GM23338 (cell line): ENCODE data around the gene CDHR4.

Experiments used
- CREB1 ChIP-seq: fragments of 250-450 bp; sonication (Bioruptor Pico); IDR thresholded peaks from 2 replicates; pipeline ENCODE4 v1.5.0; 2020; ENCODE audit warnings: low read depth, mild to moderate bottlenecking, moderate library complexity
- EZH2 ChIP-seq: fragments of 200-600 bp; sonication (generic); IDR thresholded peaks from one replicate; pipeline ENCODE4 v1.8.0; 2017; ENCODE audit warnings: antibody characterized with exemption, mild to moderate bottlenecking, low read depth; ENCODE audit not compliant: unreplicated experiment
- EZH2phosphoT487 ChIP-seq: fragments of 200-600 bp; sonication (generic); IDR thresholded peaks from one replicate; pipeline ENCODE4 v1.8.1; 2018; ENCODE audit warnings: antibody characterized with exemption; ENCODE audit not compliant: unreplicated experiment
- JUNB ChIP-seq: IDR thresholded peaks from one replicate; pipeline ENCODE4 v1.6.1; 2016; ENCODE audit warnings: antibody characterized with exemption; ENCODE audit not compliant: unreplicated experiment
- NANOG ChIP-seq: IDR thresholded peaks from 2 replicates; pipeline ENCODE4 v1.6.1; 2016; ENCODE audit warnings: antibody characterized with exemption, borderline replicate concordance
- POLR2AphosphoS5 ChIP-seq: IDR thresholded peaks from 2 replicates; pipeline ENCODE4 v1.6.1; 2016; ENCODE audit warnings: antibody characterized with exemption, low read depth
- STAT1 ChIP-seq: IDR thresholded peaks from one replicate; pipeline ENCODE4 v1.6.1; 2016; ENCODE audit warnings: antibody characterized with exemption; ENCODE audit not compliant: unreplicated experiment
- ZNF114 ChIP-seq: fragments of 250-450 bp; sonication (Bioruptor Pico); IDR thresholded peaks from 2 replicates; pipeline ENCODE4 v1.5.0; 2020; ENCODE audit warnings: mild to moderate bottlenecking, moderate library complexity
- ZNF331 ChIP-seq: fragments of 250-450 bp; sonication (Bioruptor Pico); IDR thresholded peaks from 2 replicates; pipeline ENCODE4 v1.5.0; 2020; ENCODE audit warnings: low read depth, mild to moderate bottlenecking, moderate library complexity
- TF ChIP-seq, protein P1 (sequence below), 2 experiments: fragments of 200-600 bp in 1 of 2; sonication (generic) in 1 of 2; conservative IDR thresholded peaks; 2 replicates each; pipeline versions ENCODE4 v1.5.1 to v1.6.1; 2016 to 2017; ENCODE audit warnings: antibody characterized with exemption in 2 of 2, low read depth in 2 of 2, mild to moderate bottlenecking in 2 of 2, moderate library complexity in 1 of 2
- TF ChIP-seq, protein P2 (sequence below): IDR thresholded peaks from one replicate; pipeline ENCODE4 v1.6.1; 2018; ENCODE audit warnings: antibody characterized with exemption; ENCODE audit not compliant: unreplicated experiment
- TF ChIP-seq, protein P3 (sequence below): IDR thresholded peaks from 2 replicates; pipeline ENCODE4 v1.6.1; 2016; ENCODE audit warnings: antibody characterized with exemption

DNA sequence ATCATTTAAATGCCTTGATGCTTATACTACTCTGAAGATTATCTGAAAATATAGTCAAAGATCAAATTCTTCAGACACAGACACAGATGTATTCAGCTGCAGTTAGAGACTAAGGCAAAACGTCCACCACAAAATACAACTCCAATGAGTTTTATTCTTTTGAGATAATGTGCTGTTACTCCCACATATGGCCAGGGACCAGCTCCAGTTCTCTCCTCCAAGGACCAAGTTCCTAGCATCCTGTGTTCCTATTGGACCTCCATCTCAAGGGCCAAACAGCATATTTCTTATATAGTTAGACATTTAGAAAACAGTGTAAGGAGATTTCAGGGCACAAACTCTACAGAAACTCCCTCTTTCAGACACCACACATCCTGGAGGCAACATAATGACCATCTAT is 40.4 kb downstream of the CDHR4 start:
- TF ChIP-seq, protein P1, sequence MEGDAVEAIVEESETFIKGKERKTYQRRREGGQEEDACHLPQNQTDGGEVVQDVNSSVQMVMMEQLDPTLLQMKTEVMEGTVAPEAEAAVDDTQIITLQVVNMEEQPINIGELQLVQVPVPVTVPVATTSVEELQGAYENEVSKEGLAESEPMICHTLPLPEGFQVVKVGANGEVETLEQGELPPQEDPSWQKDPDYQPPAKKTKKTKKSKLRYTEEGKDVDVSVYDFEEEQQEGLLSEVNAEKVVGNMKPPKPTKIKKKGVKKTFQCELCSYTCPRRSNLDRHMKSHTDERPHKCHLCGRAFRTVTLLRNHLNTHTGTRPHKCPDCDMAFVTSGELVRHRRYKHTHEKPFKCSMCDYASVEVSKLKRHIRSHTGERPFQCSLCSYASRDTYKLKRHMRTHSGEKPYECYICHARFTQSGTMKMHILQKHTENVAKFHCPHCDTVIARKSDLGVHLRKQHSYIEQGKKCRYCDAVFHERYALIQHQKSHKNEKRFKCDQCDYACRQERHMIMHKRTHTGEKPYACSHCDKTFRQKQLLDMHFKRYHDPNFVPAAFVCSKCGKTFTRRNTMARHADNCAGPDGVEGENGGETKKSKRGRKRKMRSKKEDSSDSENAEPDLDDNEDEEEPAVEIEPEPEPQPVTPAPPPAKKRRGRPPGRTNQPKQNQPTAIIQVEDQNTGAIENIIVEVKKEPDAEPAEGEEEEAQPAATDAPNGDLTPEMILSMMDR (conservative IDR thresholded peaks at IDR 0.05; ENCODE audit: low read depth in 2 of 2) = no peak
- TF ChIP-seq POLR2AphosphoS5 = no peak
- no peak for TF ChIP-seq JUNB
- TF ChIP-seq, protein P2, sequence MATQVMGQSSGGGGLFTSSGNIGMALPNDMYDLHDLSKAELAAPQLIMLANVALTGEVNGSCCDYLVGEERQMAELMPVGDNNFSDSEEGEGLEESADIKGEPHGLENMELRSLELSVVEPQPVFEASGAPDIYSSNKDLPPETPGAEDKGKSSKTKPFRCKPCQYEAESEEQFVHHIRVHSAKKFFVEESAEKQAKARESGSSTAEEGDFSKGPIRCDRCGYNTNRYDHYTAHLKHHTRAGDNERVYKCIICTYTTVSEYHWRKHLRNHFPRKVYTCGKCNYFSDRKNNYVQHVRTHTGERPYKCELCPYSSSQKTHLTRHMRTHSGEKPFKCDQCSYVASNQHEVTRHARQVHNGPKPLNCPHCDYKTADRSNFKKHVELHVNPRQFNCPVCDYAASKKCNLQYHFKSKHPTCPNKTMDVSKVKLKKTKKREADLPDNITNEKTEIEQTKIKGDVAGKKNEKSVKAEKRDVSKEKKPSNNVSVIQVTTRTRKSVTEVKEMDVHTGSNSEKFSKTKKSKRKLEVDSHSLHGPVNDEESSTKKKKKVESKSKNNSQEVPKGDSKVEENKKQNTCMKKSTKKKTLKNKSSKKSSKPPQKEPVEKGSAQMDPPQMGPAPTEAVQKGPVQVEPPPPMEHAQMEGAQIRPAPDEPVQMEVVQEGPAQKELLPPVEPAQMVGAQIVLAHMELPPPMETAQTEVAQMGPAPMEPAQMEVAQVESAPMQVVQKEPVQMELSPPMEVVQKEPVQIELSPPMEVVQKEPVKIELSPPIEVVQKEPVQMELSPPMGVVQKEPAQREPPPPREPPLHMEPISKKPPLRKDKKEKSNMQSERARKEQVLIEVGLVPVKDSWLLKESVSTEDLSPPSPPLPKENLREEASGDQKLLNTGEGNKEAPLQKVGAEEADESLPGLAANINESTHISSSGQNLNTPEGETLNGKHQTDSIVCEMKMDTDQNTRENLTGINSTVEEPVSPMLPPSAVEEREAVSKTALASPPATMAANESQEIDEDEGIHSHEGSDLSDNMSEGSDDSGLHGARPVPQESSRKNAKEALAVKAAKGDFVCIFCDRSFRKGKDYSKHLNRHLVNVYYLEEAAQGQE = no peak
- no peak for TF ChIP-seq EZH2
- no peak for TF ChIP-seq CREB1 (CRISPR knock-in tag)
- no peak for TF ChIP-seq EZH2phosphoT487
- no peak for TF ChIP-seq NANOG
- TF ChIP-seq, protein P3, sequence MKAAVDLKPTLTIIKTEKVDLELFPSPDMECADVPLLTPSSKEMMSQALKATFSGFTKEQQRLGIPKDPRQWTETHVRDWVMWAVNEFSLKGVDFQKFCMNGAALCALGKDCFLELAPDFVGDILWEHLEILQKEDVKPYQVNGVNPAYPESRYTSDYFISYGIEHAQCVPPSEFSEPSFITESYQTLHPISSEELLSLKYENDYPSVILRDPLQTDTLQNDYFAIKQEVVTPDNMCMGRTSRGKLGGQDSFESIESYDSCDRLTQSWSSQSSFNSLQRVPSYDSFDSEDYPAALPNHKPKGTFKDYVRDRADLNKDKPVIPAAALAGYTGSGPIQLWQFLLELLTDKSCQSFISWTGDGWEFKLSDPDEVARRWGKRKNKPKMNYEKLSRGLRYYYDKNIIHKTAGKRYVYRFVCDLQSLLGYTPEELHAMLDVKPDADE = no peak
- TF ChIP-seq ZNF114 (CRISPR knock-in tag) = no peak
- no peak for TF ChIP-seq STAT1
- no peak for TF ChIP-seq ZNF331 (CRISPR knock-in tag)
